Measurements from ENCODE around the gene PGAP2. TPM values are rescaled to one million over a fixed set of nuclear protein-coding genes. Genes with fewer than 3 reads are reported as not detected.

PGAP2 gene
- total and polyA plus RNA-seq, 2 experiments from 2014 or later = 39.3 to 43.2 TPM

DNA sequence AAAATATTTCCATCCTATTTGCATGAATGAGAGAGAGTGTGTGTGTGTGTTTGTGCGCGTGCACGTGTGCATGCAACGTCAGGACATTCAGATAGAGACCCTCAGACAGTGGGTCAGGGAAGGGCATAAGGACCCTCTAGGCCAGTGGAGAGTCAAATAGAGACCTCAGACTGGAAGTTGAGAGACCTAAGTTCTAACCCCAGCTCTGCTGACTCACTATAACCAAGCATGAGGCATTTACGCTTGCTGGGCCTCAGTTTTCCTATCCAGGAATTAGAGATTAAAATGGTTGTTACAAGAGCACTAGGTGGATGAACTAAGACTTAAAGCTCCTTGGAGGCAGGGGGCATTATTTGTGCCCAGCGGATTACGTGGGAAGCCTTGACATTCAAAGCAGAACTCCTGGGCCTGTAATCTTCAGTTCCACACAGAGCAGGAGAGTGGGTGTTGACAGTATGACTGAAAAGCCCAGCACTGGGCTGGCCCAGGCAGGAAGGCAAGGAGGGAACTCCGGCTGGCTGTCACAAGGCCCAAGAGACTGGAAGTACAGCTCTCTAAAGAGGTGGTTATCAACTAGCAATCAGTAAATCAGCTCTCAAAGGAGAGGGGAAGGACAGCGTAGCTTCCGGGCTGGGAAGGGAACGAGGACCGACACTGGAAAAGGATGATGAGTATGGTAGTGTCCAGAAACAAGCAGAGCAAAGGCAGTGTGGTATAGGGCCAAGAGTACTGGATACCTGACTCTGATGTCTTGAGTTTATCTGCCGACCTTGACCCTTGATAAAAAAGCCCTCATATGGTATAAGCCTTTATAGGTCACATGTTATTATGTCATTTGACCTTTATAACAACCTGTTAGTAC is 23.2 kb downstream of the PGAP2 start:
- Mint-ChIP-seq H3K36me3 (ENCODE audit: low read depth) (peaks cover 45% of the 10 kb centered on the region), H3K4me3 (no peak overlapping the region), H3K4me1 (peaks cover 39% of the 10 kb centered on the region), H3K9me3 (no peaks in the 10 kb centered on the region), H3K27ac (no peak overlapping the region), H3K27me3 (ENCODE audit: insufficient read depth, low read depth, poor library complexity) (peaks cover 14% of the 10 kb centered on the region)
- ATAC-seq (no peak), DNase-seq (ENCODE audit: low spot score) (no peak)
- Histone ChIP-seq H3K27ac (ENCODE audit: low read depth) (no peak overlapping the region), H3F3A (replicated peaks; ENCODE audit: low read depth) (0 out of 2 replicates have a peak, but pooled peaks cover 3% of the 10 kb centered on the region), H2AFZ (no peak overlapping the region), H3K4me2 (no peak overlapping the region), H3K79me2 (replicated peaks; ENCODE audit: insufficient read depth) (peaks cover 44% of the 10 kb centered on the region), H3K9me2 (ENCODE audit: insufficient read depth) (no peaks in the 10 kb centered on the region), H4K20me1 (replicated peaks; ENCODE audit: insufficient read depth) (peaks cover 36% of the 10 kb centered on the region), H3K4me1 (ENCODE audit: insufficient read depth) (peaks cover 29% of the 10 kb centered on the region), H3K36me3 (ENCODE audit: insufficient read depth) (no peaks in the 10 kb centered on the region; the same call in 1 of the 2 replicates), H3K4me3 (no peak overlapping the region), H3K27me3 (ENCODE audit: insufficient read depth) (no peaks in the 10 kb centered on the region)
- TF ChIP-seq ZNF331 (CRISPR knock-in tag; IDR thresholded peaks at IDR 0.05; ENCODE audit: low read depth) = no peak
- TF ChIP-seq EZH2phosphoT487 (IDR thresholded peaks at IDR 0.05; ENCODE audit: unreplicated experiment) = no peak
- no peak for TF ChIP-seq EZH2 (IDR thresholded peaks at IDR 0.05; ENCODE audit: low read depth, unreplicated experiment)
- TF ChIP-seq ZNF462 (CRISPR knock-in tag; IDR thresholded peaks at IDR 0.05) = no peak
- no peak for TF ChIP-seq STAT1 (IDR thresholded peaks at IDR 0.05; ENCODE audit: unreplicated experiment)
- TF ChIP-seq POLR2AphosphoS5 (IDR thresholded peaks at IDR 0.05; ENCODE audit: low read depth) = no peak
- TF ChIP-seq ZNF114 (CRISPR knock-in tag; IDR thresholded peaks at IDR 0.05) = no peak
- no peak for TF ChIP-seq ETS1 (IDR thresholded peaks at IDR 0.05)
- TF ChIP-seq, protein P1, sequence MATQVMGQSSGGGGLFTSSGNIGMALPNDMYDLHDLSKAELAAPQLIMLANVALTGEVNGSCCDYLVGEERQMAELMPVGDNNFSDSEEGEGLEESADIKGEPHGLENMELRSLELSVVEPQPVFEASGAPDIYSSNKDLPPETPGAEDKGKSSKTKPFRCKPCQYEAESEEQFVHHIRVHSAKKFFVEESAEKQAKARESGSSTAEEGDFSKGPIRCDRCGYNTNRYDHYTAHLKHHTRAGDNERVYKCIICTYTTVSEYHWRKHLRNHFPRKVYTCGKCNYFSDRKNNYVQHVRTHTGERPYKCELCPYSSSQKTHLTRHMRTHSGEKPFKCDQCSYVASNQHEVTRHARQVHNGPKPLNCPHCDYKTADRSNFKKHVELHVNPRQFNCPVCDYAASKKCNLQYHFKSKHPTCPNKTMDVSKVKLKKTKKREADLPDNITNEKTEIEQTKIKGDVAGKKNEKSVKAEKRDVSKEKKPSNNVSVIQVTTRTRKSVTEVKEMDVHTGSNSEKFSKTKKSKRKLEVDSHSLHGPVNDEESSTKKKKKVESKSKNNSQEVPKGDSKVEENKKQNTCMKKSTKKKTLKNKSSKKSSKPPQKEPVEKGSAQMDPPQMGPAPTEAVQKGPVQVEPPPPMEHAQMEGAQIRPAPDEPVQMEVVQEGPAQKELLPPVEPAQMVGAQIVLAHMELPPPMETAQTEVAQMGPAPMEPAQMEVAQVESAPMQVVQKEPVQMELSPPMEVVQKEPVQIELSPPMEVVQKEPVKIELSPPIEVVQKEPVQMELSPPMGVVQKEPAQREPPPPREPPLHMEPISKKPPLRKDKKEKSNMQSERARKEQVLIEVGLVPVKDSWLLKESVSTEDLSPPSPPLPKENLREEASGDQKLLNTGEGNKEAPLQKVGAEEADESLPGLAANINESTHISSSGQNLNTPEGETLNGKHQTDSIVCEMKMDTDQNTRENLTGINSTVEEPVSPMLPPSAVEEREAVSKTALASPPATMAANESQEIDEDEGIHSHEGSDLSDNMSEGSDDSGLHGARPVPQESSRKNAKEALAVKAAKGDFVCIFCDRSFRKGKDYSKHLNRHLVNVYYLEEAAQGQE (IDR thresholded peaks at IDR 0.05; ENCODE audit: unreplicated experiment) = no peak
- no peak for TF ChIP-seq NANOG (IDR thresholded peaks at IDR 0.05; ENCODE audit: borderline replicate concordance)
- TF ChIP-seq CREB1 (CRISPR knock-in tag; IDR thresholded peaks at IDR 0.05; ENCODE audit: low read depth) = no peak
